Cardiac ventricle fibroblast (primary cell): ENCODE results near the gene ST3GAL6. TPM values are rescaled to one million over a fixed set of nuclear protein-coding genes. Genes with fewer than 3 reads are reported as not detected.

ENCODE experiments used
- total RNA-seq: library from RNA; depleted of rRNA; stranded (reverse); fragments of >200 nt; gene quantifications from 2 replicates; pipeline ENCODE4 v1.2.3, GENCODE V29; 2015

The ST3GAL6 gene, protein sequence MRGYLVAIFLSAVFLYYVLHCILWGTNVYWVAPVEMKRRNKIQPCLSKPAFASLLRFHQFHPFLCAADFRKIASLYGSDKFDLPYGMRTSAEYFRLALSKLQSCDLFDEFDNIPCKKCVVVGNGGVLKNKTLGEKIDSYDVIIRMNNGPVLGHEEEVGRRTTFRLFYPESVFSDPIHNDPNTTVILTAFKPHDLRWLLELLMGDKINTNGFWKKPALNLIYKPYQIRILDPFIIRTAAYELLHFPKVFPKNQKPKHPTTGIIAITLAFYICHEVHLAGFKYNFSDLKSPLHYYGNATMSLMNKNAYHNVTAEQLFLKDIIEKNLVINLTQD
- 11.0 and 12.0 TPM in 2 replicates for total RNA-seq

DNA sequence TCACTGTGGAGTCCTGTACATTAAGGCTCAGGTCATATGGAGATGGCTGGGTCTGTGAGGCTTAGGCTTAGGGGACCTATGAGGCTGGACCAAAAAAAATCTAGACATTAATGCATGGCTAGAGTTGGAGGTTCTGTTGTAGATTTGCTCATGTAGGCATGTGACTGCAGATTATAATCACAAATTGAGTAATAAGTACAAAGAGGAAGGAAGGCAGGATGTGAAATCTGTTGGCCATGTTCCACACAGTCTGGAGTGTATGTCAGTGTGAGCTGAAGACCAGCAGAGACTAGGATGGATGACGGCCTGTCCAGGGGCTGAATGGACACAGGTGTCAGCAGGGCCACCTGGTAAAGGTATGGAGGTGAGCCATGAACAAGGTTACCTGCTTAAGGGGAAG is at the start of gene ST3GAL6:
Gene ST3GAL6 (plus strand): TSS at position 265 of the 400 bp plus-strand sequence. CDS start 5,101 bp downstream, outside the sequence.

Other genes with a start within 250 kb of the ST3GAL6 start
- 52.7 and 53.2 TPM in 2 replicates for gene CLDND1, start 240.4 kb upstream of the ST3GAL6 start, total RNA-seq
- gene GPR15, start 231.4 kb upstream of the ST3GAL6 start, total RNA-seq = not detected in 2 replicates
- 37.1 and 48.7 TPM in 2 replicates for gene CPOX, start 169.7 kb upstream of the ST3GAL6 start, total RNA-seq
- 59.1 and 62.5 TPM in 2 replicates for gene DCBLD2, start 138.4 kb downstream of the ST3GAL6 start, total RNA-seq